Right atrium auricular region (tissue), 2 donors: ENCODE results near the gene CXorf65. TPM values are rescaled to one million over a fixed set of nuclear protein-coding genes. Genes with fewer than 3 reads are reported as not detected.

Experiments
- DNase-seq: peaks from one replicate; pipeline ENCODE4 v3.0.0-alpha.2; 2019; ENCODE audit warnings: low spot score
- H3K27ac ChIP-seq, 2 donors: fragments of 200-600 bp; sonication (generic); 1 replicate in 1 of 2; 2 replicates in 1 of 2; pipeline ENCODE4 v1.5.1; 2016 to 2019
- H3K27me3 ChIP-seq, 2 donors: fragments of 200-600 bp; sonication (generic); one replicate each; pipeline versions ENCODE4 v1.5.1 to v1.6.0; 2017 to 2019
- H3K36me3 ChIP-seq: fragments of 200-600 bp; sonication (generic); one replicate; pipeline ENCODE4 v1.5.1; 2016
- H3K4me1 ChIP-seq, 2 donors: fragments of 200-600 bp; sonication (generic); one replicate each; pipeline versions ENCODE4 v1.5.1 to v1.6.0; 2017 to 2019
- H3K4me3 ChIP-seq, 2 donors: fragments of 200-600 bp; sonication (generic); 1 replicate in 1 of 2; 2 replicates in 1 of 2; pipeline ENCODE4 v1.5.1; 2017 to 2019; ENCODE audit warnings: mild to moderate bottlenecking in 1 of 2, moderate library complexity in 1 of 2
- H3K9me3 ChIP-seq, 2 donors: fragments of 200-600 bp; sonication (generic); one replicate each; pipeline ENCODE4 v1.5.1; 2019
- total RNA-seq, 2 donors: library from RNA; depleted of rRNA; stranded (reverse); fragments of >200 nt; gene quantifications; one replicate each; pipeline ENCODE4 v1.1.0, GENCODE V29; 2016
- TF ChIP-seq, protein P1 (sequence below), 2 donors: fragments of 200-600 bp; sonication (generic); IDR thresholded peaks; one replicate each; pipeline ENCODE4 v1.5.1; 2019; ENCODE audit warnings: antibody characterized with exemption in 2 of 2

Gene CXorf65
- not detected for total RNA-seq

DNA sequence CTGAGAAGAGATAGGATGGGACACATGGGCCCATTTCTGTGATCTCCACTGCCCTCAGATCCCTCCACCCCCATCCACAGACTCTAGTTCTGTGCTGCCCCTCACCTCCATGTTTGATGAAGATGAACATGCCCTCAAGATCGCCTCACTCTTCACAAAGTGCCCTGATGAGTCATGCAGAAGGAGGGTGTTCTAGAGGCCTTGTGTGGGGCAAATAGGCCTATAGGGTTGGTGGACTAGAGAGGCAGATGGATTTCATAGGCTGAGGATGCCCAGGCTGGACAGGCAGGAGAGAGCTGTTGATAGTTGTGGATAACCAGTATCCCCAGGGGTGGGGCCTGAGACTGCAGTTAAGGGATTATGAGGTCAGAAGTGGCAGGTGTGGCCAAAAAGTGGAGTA lies at the start of gene CXorf65:
CXorf65 (minus strand) TSS at position 314 of the 400 bp plus-strand sequence; CDS start at position 130, 184 bp downstream.
- Histone ChIP-seq H3K36me3 (no peaks in the 10 kb centered on the region), H3K9me3 (no peaks in the 10 kb centered on the region), H3K4me1 (no peaks in the 10 kb centered on the region), H3K4me3 (no peak within 1 kb of the TSS), H3K27ac (no peak within 1 kb of the TSS), H3K27me3 (no peaks in the 10 kb centered on the region)
- no peak for DNase-seq
- TF ChIP-seq, protein P1, sequence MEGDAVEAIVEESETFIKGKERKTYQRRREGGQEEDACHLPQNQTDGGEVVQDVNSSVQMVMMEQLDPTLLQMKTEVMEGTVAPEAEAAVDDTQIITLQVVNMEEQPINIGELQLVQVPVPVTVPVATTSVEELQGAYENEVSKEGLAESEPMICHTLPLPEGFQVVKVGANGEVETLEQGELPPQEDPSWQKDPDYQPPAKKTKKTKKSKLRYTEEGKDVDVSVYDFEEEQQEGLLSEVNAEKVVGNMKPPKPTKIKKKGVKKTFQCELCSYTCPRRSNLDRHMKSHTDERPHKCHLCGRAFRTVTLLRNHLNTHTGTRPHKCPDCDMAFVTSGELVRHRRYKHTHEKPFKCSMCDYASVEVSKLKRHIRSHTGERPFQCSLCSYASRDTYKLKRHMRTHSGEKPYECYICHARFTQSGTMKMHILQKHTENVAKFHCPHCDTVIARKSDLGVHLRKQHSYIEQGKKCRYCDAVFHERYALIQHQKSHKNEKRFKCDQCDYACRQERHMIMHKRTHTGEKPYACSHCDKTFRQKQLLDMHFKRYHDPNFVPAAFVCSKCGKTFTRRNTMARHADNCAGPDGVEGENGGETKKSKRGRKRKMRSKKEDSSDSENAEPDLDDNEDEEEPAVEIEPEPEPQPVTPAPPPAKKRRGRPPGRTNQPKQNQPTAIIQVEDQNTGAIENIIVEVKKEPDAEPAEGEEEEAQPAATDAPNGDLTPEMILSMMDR (IDR thresholded peaks at IDR 0.05) = no peak

DNA sequence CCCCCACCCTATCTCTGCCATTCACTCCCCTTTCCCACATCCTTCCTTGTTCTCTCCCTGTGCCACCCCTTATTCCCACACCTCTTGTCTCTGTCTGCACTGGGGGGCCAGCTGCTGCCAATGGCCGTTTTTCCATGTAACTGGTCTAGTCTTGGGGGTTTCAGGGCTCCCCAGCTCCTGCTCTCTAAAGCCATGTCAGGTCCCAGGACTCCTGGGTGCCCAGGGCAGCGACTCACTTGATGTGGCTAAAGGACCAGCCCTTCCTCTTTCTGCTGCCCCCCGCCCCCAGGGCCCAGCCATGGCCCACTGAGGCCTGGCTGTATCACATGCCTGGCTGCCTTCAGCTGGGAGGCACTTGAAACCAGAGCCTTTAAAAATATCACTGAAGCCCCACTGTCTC lies 48.1 kb upstream of the CXorf65 start:
- H3K4me1 ChIP-seq = no peaks in the 10 kb centered on the region
- DNase-seq = no peak
- no peaks in the 10 kb centered on the region for H3K9me3 ChIP-seq
- no peaks in the 10 kb centered on the region for H3K27me3 ChIP-seq
- TF ChIP-seq, protein P1 (IDR thresholded peaks at IDR 0.05) = no peak
- no peaks in the 10 kb centered on the region for H3K36me3 ChIP-seq
- no peak overlapping the region for H3K27ac ChIP-seq
- H3K4me3 ChIP-seq = no peak overlapping the region

GRCh38 chrX:71154196-71154595 lies 47.7 kb upstream of the CXorf65 start:
- Histone ChIP-seq H3K36me3 (no peaks in the 10 kb centered on the region), H3K27ac (no peak overlapping the region), H3K9me3 (no peaks in the 10 kb centered on the region), H3K27me3 (no peaks in the 10 kb centered on the region), H3K4me1 (no peaks in the 10 kb centered on the region), H3K4me3 (no peak overlapping the region)
- TF ChIP-seq, protein P1 (IDR thresholded peaks at IDR 0.05) = no peak
- DNase-seq = no peak

DNA sequence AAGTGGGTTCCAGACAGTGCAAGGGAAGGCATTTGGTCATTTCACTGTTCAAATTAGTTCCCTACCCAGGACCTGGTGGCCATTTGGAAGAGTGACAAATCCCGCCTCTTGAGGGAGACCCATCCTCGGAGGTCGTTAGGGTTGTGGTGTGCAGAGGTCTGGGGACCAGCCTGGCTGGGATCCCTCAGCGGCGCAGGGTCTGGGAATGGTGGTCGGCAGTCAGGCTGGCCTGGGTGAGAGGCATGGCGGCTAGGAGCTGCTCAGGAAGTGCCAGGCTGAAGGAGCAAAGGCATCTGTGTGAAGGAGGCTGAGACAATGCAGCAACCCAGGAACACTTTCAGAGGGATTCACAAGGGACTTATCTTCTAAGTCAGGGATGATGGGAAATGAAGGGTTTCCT lies 44.8 kb upstream of the CXorf65 start:
- Histone ChIP-seq H3K4me3 (no peak overlapping the region), H3K27ac (no peak overlapping the region), H3K9me3 (no peaks in the 10 kb centered on the region), H3K4me1 (no peaks in the 10 kb centered on the region), H3K27me3 (no peaks in the 10 kb centered on the region), H3K36me3 (no peaks in the 10 kb centered on the region)
- no peak for DNase-seq
- TF ChIP-seq, protein P1 (IDR thresholded peaks at IDR 0.05) = no peak

DNA sequence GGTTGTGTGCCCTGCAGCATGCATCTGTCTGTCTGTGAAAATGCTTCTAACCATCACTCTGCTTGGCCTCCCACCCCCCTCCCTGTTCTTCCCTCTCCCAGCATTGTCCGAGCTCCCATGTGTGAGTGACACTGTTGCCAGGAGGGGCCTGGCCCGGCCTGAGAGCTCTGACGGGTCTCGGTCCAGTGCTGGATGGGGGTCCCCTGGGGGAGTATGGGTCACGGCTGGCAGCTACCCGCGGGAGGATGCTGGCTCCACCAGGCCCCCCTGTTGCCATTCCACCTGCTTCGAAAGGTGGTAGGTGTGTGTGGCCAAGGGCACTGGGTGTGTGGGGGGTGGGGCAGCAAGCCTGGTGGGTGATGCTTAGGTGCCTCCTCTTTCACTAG lies 41.7 kb upstream of the CXorf65 start:
- Histone ChIP-seq H3K4me1 (peaks cover 0 to 13% of the 10 kb centered on the region in 2 donors), H3K27me3 (no peaks in the 10 kb centered on the region), H3K36me3 (no peaks in the 10 kb centered on the region), H3K27ac (no peak overlapping the region), H3K4me3 (no peak overlapping the region), H3K9me3 (no peaks in the 10 kb centered on the region)
- DNase-seq = no peak
- TF ChIP-seq, protein P1 (IDR thresholded peaks at IDR 0.05) = no peak

DNA sequence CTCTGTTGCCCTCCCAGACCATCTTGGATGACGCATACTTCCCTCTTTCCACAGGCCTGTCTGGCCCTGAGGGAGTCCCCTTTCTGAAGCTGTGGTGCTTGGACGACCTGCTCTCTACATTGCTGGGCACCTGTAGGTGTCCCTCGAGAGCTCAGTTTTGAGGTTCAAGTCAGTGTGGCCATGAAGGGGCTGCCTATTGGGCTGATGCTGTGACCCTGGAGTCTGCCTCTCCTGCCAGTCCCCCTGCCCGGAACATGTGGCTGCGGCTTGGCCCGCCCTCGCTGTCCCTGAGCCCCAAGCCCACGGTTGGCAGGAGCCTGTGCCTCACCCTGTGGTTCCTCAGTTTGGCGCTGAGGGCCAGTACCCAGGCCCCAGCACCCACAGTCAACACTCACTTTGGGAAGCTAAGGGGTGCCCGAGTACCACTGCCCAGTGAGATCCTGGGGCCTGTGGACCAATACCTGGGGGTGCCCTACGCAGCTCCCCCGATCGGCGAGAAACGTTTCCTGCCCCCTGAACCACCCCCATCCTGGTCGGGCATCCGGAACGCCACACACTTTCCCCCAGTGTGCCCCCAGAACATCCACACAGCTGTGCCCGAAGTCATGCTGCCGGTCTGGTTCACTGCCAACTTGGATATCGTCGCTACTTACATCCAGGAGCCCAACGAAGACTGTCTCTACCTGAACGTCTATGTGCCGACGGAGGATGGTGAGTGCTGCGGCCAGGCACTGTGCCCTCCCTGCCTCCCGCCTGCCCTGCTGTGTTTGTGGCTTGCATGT lies 41.1 kb upstream of the CXorf65 start:
- DNase-seq = no peak
- peaks cover 0 to 13% of the 10 kb centered on the region in 2 donors for H3K4me1 ChIP-seq
- TF ChIP-seq, protein P1 (IDR thresholded peaks at IDR 0.05) = no peak
- no peak overlapping the region for H3K27ac ChIP-seq
- H3K27me3 ChIP-seq = no peaks in the 10 kb centered on the region
- H3K9me3 ChIP-seq = no peaks in the 10 kb centered on the region
- no peak overlapping the region for H3K4me3 ChIP-seq
- H3K36me3 ChIP-seq = no peaks in the 10 kb centered on the region
